ENCODE data around the gene RTKN2.

DNA sequence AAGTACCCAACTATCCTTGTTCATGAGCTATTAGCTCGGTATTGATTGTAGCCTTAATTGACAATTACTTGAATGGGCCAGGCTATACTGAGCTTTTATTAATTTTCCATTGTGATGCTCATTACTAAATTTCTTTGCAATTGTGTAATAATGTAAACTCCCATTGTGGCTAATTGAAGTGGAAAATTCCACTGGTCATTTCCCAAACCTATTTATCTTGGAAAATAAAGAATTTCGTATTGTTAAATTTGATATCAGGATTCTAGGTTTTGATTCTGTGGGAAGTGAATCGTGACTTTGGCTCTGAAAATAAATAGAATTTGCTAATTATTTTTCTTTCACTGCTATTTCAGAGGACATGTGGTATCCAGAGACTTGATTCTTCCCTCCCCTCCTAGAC, 111.0 kb downstream of the RTKN2 start:
- TF ChIP-seq, protein P1, sequence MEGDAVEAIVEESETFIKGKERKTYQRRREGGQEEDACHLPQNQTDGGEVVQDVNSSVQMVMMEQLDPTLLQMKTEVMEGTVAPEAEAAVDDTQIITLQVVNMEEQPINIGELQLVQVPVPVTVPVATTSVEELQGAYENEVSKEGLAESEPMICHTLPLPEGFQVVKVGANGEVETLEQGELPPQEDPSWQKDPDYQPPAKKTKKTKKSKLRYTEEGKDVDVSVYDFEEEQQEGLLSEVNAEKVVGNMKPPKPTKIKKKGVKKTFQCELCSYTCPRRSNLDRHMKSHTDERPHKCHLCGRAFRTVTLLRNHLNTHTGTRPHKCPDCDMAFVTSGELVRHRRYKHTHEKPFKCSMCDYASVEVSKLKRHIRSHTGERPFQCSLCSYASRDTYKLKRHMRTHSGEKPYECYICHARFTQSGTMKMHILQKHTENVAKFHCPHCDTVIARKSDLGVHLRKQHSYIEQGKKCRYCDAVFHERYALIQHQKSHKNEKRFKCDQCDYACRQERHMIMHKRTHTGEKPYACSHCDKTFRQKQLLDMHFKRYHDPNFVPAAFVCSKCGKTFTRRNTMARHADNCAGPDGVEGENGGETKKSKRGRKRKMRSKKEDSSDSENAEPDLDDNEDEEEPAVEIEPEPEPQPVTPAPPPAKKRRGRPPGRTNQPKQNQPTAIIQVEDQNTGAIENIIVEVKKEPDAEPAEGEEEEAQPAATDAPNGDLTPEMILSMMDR (IDR thresholded peaks at IDR 0.05; ENCODE audit: poor library complexity) = no peak
- TF ChIP-seq EZH2phosphoT487 (IDR thresholded peaks at IDR 0.05; ENCODE audit: low read depth, severe bottlenecking, unreplicated experiment) = no peak
- no peak for TF ChIP-seq EZH2 (IDR thresholded peaks at IDR 0.05; ENCODE audit: borderline replicate concordance)

All from hepatocyte (in vitro differentiated cells).